HG03558 (cell line): Measurements from ENCODE around the gene IGF2BP2.
"Not testable (repeated sequence)": the region's sequence is repeated elsewhere in the genome, so short reads cannot be mapped to it uniquely, and the experiment has no call there.

Experiments
- ATAC-seq: cut with Tn5 transposase; IDR thresholded peaks from one replicate; pipeline ENCODE4 v1.9.1; 2021; ENCODE audit warnings: moderate number of reproducible peaks; ENCODE audit not compliant: unreplicated experiment; ENCODE audit errors: extremely low read depth

IGF2BP2 gene

GRCh38 chr3:185685231-185686035, 139.4 kb downstream of the IGF2BP2 start:
- ATAC-seq, result no peak

- no peak for ATAC-seq
These were observed 144.6 kb downstream of the IGF2BP2 start for GRCh38 chr3:185680231-185680630.

- no peak for ATAC-seq
These were observed 146.8 kb downstream of the IGF2BP2 start for GRCh38 chr3:185678027-185678426.

GRCh38 chr3:185677146-185677829, 147.6 kb downstream of the IGF2BP2 start:
- ATAC-seq, result no peak

- ATAC-seq, result no peak
These were observed 157.3 kb downstream of the IGF2BP2 start for GRCh38 chr3:185667574-185667973.

- no peak for ATAC-seq
These were observed 160.9 kb downstream of the IGF2BP2 start for GRCh38 chr3:185663929-185664328.

GRCh38 chr3:185661772-185662171, 163.1 kb downstream of the IGF2BP2 start:
- no peak for ATAC-seq

GRCh38 chr3:185661296-185661695, 163.5 kb downstream of the IGF2BP2 start:
- ATAC-seq, result not testable (repeated sequence)

GRCh38 chr3:185659942-185660921, 164.6 kb downstream of the IGF2BP2 start:
- no peak for ATAC-seq

GRCh38 chr3:185658943-185659342, 165.9 kb downstream of the IGF2BP2 start:
- no peak for ATAC-seq

GRCh38 chr3:185658504-185658912, 166.3 kb downstream of the IGF2BP2 start:
- no peak for ATAC-seq

GRCh38 chr3:185657691-185658503, 166.9 kb downstream of the IGF2BP2 start:
- ATAC-seq, result no peak

GRCh38 chr3:185657211-185657610, 167.6 kb downstream of the IGF2BP2 start:
- no peak for ATAC-seq

- ATAC-seq, result no peak
These were observed 168.5 kb downstream of the IGF2BP2 start for GRCh38 chr3:185656321-185656840.

- no peak for ATAC-seq
These were observed 169.2 kb downstream of the IGF2BP2 start for GRCh38 chr3:185655426-185656320.

GRCh38 chr3:185654758-185655145, 170.1 kb downstream of the IGF2BP2 start:
- ATAC-seq, result no peak

GRCh38 chr3:185653949-185654757, 170.7 kb downstream of the IGF2BP2 start:
- no peak for ATAC-seq

- no peak for ATAC-seq
These were observed 172.9 kb downstream of the IGF2BP2 start for GRCh38 chr3:185651971-185652370.
